HepG2 (cell line): Measurements from ENCODE around the gene PCSK7. TPM values are rescaled to one million over a fixed set of nuclear protein-coding genes. Genes with fewer than 3 reads are reported as not detected.
A peak's percentile ranks its signal among the peaks of the same experiment; 100 is the strongest.

ENCODE experiments used
- ARHGAP35 ChIP-seq: sonication (generic); formaldehyde crosslinking; IDR thresholded peaks from 2 replicates; pipeline ENCODE4 v1.9.0; 2022; ENCODE audit warnings: mild to moderate bottlenecking, inconsistent platforms, moderate library complexity, missing genetic modification reagents, borderline replicate concordance
- CHD2 ChIP-seq: IDR thresholded peaks from 2 replicates; pipeline ENCODE4 v1.6.1; 2011; ENCODE audit warnings: low read depth, low read length, improper control_type of control experiment
- EZH2 ChIP-seq: conservative IDR thresholded peaks from 2 replicates; pipeline ENCODE4 v1.6.1; 2012; ENCODE audit warnings: mild to moderate bottlenecking, low read depth, low read length, moderate library complexity
- GRHL1 ChIP-seq: sonication (generic); formaldehyde crosslinking; conservative IDR thresholded peaks from 2 replicates; pipeline ENCODE4 v1.8.0; 2022; ENCODE audit warnings: missing genetic modification reagents
- HDAC6 ChIP-seq: fragments of 200-600 bp; sonication (generic); IDR thresholded peaks from 2 replicates; pipeline ENCODE4 v1.7.0; 2017; ENCODE audit warnings: mild to moderate bottlenecking, antibody characterized with exemption, low read length, low read depth
- HMG20A ChIP-seq: IDR thresholded peaks from 2 replicates; pipeline ENCODE4 v1.6.1; 2016; ENCODE audit warnings: borderline replicate concordance
- HMGXB4 ChIP-seq, 2 experiments: sonication (generic) in 1 of 2; formaldehyde crosslinking in 1 of 2; IDR thresholded peaks; 2 replicates each; pipeline versions ENCODE4 v1.4.0 to v1.6.1; 2018 to 2020; ENCODE audit warnings: missing genetic modification reagents in 2 of 2, borderline replicate concordance in 1 of 2, low read depth in 1 of 2, mild to moderate bottlenecking in 1 of 2, missing biosample characterization in 1 of 2
- KLF11 ChIP-seq: IDR thresholded peaks from 2 replicates; pipeline ENCODE4 v1.6.1; 2016; ENCODE audit warnings: missing compliant biosample characterization
- KLF13 ChIP-seq: sonication (generic); formaldehyde crosslinking; IDR thresholded peaks from 2 replicates; pipeline ENCODE4 v1.4.0; 2020; ENCODE audit warnings: mild to moderate bottlenecking, missing genetic modification reagents
- NPAS2 ChIP-seq: sonication (generic); formaldehyde crosslinking; IDR thresholded peaks from 2 replicates; pipeline ENCODE4 v1.8.0; 2022; ENCODE audit warnings: mild to moderate bottlenecking, missing genetic modification reagents, borderline replicate concordance
- POLR2A ChIP-seq, 2 experiments: IDR thresholded peaks; 2 replicates each; pipeline ENCODE4 v1.6.1; 2011; ENCODE audit warnings: low read depth in 2 of 2, low read length in 2 of 2, mild to moderate bottlenecking in 1 of 2, moderate library complexity in 1 of 2; ENCODE audit not compliant: insufficient read depth in 1 of 2
- TBX2 ChIP-seq: sonication (generic); formaldehyde crosslinking; IDR thresholded peaks from 2 replicates; pipeline ENCODE4 v1.5.0; 2020; ENCODE audit warnings: missing genetic modification reagents, mild to moderate bottlenecking, borderline replicate concordance
- U2AF1 ChIP-seq: fragments of 200-400 bp; formaldehyde crosslinking; optimal IDR thresholded peaks from 2 replicates; pipeline ENCODE3; 2017; ENCODE audit warnings: mild to moderate bottlenecking, low read depth, low read length
- ZFX ChIP-seq: sonication (generic); formaldehyde crosslinking; IDR thresholded peaks from 2 replicates; pipeline ENCODE4 v1.4.0; 2020; ENCODE audit warnings: mild to moderate bottlenecking, low read depth, missing genetic modification reagents, moderate library complexity
- ZKSCAN5 ChIP-seq: sonication (generic); formaldehyde crosslinking; IDR thresholded peaks from 2 replicates; pipeline ENCODE4 v1.5.1; 2020; ENCODE audit warnings: mild to moderate bottlenecking, missing genetic modification reagents
- ZNF292 ChIP-seq: sonication (generic); formaldehyde crosslinking; IDR thresholded peaks from 2 replicates; pipeline ENCODE4 v1.8.1; 2022; ENCODE audit warnings: mild to moderate bottlenecking, low read depth, missing genetic modification reagents, borderline replicate concordance
- ZNF644 ChIP-seq: IDR thresholded peaks from 2 replicates; pipeline ENCODE4 v1.6.1; 2016; ENCODE audit warnings: low read depth
- ZNF773 ChIP-seq: sonication (generic); formaldehyde crosslinking; IDR thresholded peaks from 2 replicates; pipeline ENCODE4 v1.4.0; 2020; ENCODE audit warnings: missing genetic modification reagents, borderline replicate concordance
- polyA plus RNA-seq, 8 experiments: library from polyadenylated mRNA; depleted of rRNA in 3 of 8; stranded (reverse) in 7 of 8; unstranded in 1 of 8; fragments of >200 nt; fragmentation: Illumina TruSeq in 4 of 8; extraction: Trizol in 4 of 8; gene quantifications; 2 replicates each; pipeline versions ENCODE4 v1.2.1 to v1.2.3, GENCODE V29; 2011 to 2016; ENCODE audit warnings: low read depth in 4 of 8, missing spikeins in 1 of 8, mixed read lengths in 1 of 8; ENCODE audit not compliant: insufficient read depth in 1 of 8
- total RNA-seq, 5 experiments: library from RNA; depleted of rRNA; stranded (reverse); fragments of >200 nt; fragmentation: Illumina TruSeq; extraction: Trizol; gene quantifications; 2 replicates each; pipeline ENCODE4 v1.2.3, GENCODE V29; 2016; ENCODE audit warnings: low read depth in 1 of 5
- TF ChIP-seq, protein P1 (sequence below): sonication (generic); formaldehyde crosslinking; IDR thresholded peaks from 2 replicates; pipeline ENCODE4 v1.5.0; 2020; ENCODE audit warnings: missing genetic modification reagents
- TF ChIP-seq, protein P2 (sequence below): sonication (generic); formaldehyde crosslinking; IDR thresholded peaks from 2 replicates; pipeline ENCODE4 v1.8.1; 2023; ENCODE audit warnings: mild to moderate bottlenecking, missing genetic modification reagents
- TF ChIP-seq, protein P3 (sequence below): sonication (generic); formaldehyde crosslinking; IDR thresholded peaks from 2 replicates; pipeline ENCODE4 v1.9.0; 2021; ENCODE audit warnings: missing genetic modification reagents, borderline replicate concordance

The PCSK7 gene
- total and polyA plus RNA-seq, 2 of the 13 experiments (the other 11 are each of a cell fraction or from before 2014, with no cell fraction given), result 13.4 to 13.8 TPM

DNA sequence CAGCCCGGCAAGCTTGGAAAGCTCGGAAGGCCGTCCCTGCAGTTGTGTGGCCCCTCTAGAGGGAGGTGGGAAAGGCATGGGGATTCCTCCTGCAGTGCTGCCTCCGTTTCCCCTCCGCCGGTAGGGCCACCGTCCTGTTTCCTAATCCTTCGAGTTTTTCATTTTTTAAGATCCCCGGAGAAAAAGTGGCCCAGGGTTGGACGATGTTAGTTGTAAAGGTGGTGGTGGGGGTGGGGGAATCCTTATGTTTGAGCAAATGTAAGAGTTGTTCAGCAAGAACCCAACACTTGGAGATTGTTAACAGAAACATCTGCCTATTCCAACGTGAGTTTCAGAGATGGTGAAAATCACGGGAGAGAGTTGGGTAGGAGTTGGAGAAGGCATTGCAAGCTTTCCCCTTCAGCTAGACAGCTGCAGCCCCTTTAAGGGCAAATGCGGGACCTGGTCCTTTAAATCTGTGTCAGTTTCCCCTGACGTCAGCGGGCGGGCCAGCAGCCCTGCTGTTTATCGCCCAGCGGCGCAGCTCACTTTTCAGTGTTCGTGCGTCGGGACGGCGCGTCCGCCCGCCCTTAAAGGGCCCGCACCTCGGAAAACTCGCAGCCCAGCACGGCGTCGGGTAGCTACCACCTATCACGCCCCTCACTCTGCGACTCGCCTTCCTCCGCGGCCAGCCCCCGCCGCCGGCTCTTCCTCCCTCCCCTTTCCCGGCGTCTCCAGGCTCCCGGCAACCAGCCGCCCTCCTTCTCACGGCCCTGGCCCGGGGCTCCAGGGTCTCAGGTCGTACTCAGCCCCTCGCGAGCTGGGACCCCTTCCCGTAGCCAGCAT, 53.5 kb downstream of the PCSK7 start, which contains the start of gene SIDT2 (continued):
- TF ChIP-seq HMGXB4 (CRISPR knock-in tag; IDR thresholded peaks at IDR 0.05; ENCODE audit: borderline replicate concordance in 1 of 2, low read depth in 1 of 2) (0 out of 4 replicates have a peak, but pooled peaks of 1 of the 2 experiments have one; percentile 25), ZNF292 (CRISPR knock-in tag) (peak; percentile 91), ZNF644 (CRISPR knock-in tag) (no peak), GRHL1 (CRISPR knock-in tag) (no peak), CHD2 (no peak), HMG20A (no peak), HDAC6 (no peak), TBX2 (CRISPR knock-in tag) (peak; percentile 73), ZNF773 (CRISPR knock-in tag) (0 out of 2 replicates have a peak, but pooled peaks have one; percentile 27), POLR2A (IDR thresholded peaks at IDR 0.05; ENCODE audit: insufficient read depth in 1 of 2, low read depth in 2 of 2, low read length in 2 of 2) (peak; percentile 51 to 65), ZKSCAN5 (CRISPR knock-in tag) (no peak), EZH2 (no peak), ZFX (no peak), NPAS2 (CRISPR knock-in tag) (no peak), KLF13 (CRISPR knock-in tag) (no peak), ARHGAP35 (no peak), U2AF1 (no peak), KLF11 (CRISPR knock-in tag) (no peak)
- TF ChIP-seq, protein P1, sequence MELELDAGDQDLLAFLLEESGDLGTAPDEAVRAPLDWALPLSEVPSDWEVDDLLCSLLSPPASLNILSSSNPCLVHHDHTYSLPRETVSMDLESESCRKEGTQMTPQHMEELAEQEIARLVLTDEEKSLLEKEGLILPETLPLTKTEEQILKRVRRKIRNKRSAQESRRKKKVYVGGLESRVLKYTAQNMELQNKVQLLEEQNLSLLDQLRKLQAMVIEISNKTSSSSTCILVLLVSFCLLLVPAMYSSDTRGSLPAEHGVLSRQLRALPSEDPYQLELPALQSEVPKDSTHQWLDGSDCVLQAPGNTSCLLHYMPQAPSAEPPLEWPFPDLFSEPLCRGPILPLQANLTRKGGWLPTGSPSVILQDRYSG (CRISPR knock-in tag), result no peak
- TF ChIP-seq, protein P2, sequence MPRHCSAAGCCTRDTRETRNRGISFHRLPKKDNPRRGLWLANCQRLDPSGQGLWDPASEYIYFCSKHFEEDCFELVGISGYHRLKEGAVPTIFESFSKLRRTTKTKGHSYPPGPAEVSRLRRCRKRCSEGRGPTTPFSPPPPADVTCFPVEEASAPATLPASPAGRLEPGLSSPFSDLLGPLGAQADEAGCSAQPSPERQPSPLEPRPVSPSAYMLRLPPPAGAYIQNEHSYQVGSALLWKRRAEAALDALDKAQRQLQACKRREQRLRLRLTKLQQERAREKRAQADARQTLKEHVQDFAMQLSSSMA (CRISPR knock-in tag), result no peak
- TF ChIP-seq, protein P3, sequence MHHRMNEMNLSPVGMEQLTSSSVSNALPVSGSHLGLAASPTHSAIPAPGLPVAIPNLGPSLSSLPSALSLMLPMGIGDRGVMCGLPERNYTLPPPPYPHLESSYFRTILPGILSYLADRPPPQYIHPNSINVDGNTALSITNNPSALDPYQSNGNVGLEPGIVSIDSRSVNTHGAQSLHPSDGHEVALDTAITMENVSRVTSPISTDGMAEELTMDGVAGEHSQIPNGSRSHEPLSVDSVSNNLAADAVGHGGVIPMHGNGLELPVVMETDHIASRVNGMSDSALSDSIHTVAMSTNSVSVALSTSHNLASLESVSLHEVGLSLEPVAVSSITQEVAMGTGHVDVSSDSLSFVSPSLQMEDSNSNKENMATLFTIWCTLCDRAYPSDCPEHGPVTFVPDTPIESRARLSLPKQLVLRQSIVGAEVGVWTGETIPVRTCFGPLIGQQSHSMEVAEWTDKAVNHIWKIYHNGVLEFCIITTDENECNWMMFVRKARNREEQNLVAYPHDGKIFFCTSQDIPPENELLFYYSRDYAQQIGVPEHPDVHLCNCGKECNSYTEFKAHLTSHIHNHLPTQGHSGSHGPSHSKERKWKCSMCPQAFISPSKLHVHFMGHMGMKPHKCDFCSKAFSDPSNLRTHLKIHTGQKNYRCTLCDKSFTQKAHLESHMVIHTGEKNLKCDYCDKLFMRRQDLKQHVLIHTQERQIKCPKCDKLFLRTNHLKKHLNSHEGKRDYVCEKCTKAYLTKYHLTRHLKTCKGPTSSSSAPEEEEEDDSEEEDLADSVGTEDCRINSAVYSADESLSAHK, result no peak
